Chondrocyte (in vitro differentiated cells): Measurements from ENCODE around the gene PDZD8. TPM values are rescaled to one million over a fixed set of nuclear protein-coding genes. Genes with fewer than 3 reads are reported as not detected.
A peak's percentile ranks its signal among the peaks of the same experiment; 100 is the strongest.

Experiments used
- DNase-seq: peaks from one replicate; pipeline ENCODE4 v3.0.0; 2021; ENCODE audit warnings: mixed read lengths, low spot score
- H3K27ac Mint-ChIP-seq: one replicate; pipeline ENCODE4 v1.8.0; 2021; ENCODE audit warnings: mild to moderate bottlenecking, moderate library complexity, mixed read lengths; ENCODE audit not compliant: unreplicated experiment
- H3K27me3 Mint-ChIP-seq: 2 replicates; pipeline ENCODE4 v1.8.0; 2021; ENCODE audit warnings: low read depth, mixed read lengths
- H3K36me3 Mint-ChIP-seq: 2 replicates; pipeline ENCODE4 v1.8.0; 2021; ENCODE audit warnings: low read depth, mixed read lengths
- H3K4me1 Mint-ChIP-seq: 2 replicates; pipeline ENCODE4 v1.8.0; 2021; ENCODE audit warnings: low read depth, mild to moderate bottlenecking, mixed read lengths
- H3K4me3 Mint-ChIP-seq: one replicate; pipeline ENCODE4 v1.8.0; 2021; ENCODE audit warnings: mild to moderate bottlenecking, moderate library complexity, mixed read lengths; ENCODE audit not compliant: unreplicated experiment
- H3K9me3 Mint-ChIP-seq: 2 replicates; pipeline ENCODE4 v1.8.0; 2021; ENCODE audit warnings: low read depth, mixed read lengths
- CTCF ChIP-seq: fragments of 200-600 bp; sonication (generic); IDR thresholded peaks from 2 replicates; pipeline ENCODE4 v1.5.0; 2021; ENCODE audit warnings: antibody characterized with exemption, mild to moderate bottlenecking, moderate library complexity
- total RNA-seq: library from RNA; stranded (reverse); gene quantifications from 3 replicates; pipeline ENCODE4 v1.2.1, GENCODE V29; 2021

Gene PDZD8
- total RNA-seq, 1 donor from 2014 or later, result 36.3 TPM

GRCh38 chr10:117342641-117343040 is 32.6 kb downstream of the PDZD8 start:
- DNase-seq, result no peak
- TF ChIP-seq CTCF, result no peak
- Mint-ChIP-seq H3K9me3 (no peaks in the 10 kb centered on the region), H3K27ac (peak overlapping the region; percentile 86), H3K27me3 (no peaks in the 10 kb centered on the region), H3K36me3 (no peaks in the 10 kb centered on the region), H3K4me1 (peaks cover 39% of the 10 kb centered on the region), H3K4me3 (peak overlapping the region; percentile 3)

- H3K4me1 Mint-ChIP-seq, result peaks cover 43% of the 10 kb centered on the region
- no peaks in the 10 kb centered on the region for H3K9me3 Mint-ChIP-seq
- H3K4me3 Mint-ChIP-seq, result no peak overlapping the region
- no peak overlapping the region for H3K27ac Mint-ChIP-seq
- H3K27me3 Mint-ChIP-seq, result no peaks in the 10 kb centered on the region
- peaks cover 2% of the 10 kb centered on the region for H3K36me3 Mint-ChIP-seq
- TF ChIP-seq CTCF, result no peak
- no peak for DNase-seq
These were observed 34.2 kb downstream of the PDZD8 start for GRCh38 chr10:117341061-117341460.

GRCh38 chr10:117339979-117340378 is 35.3 kb downstream of the PDZD8 start:
- DNase-seq, result no peak
- Mint-ChIP-seq H3K9me3 (peaks cover 2% of the 10 kb centered on the region), H3K27ac (peak overlapping the region; percentile 3), H3K36me3 (peaks cover 3% of the 10 kb centered on the region), H3K27me3 (no peaks in the 10 kb centered on the region), H3K4me1 (peaks cover 37% of the 10 kb centered on the region), H3K4me3 (no peak overlapping the region)
- no peak for TF ChIP-seq CTCF

GRCh38 chr10:117339578-117339977 is 35.7 kb downstream of the PDZD8 start:
- no peak for TF ChIP-seq CTCF
- no peak for DNase-seq
- Mint-ChIP-seq H3K4me1 (peaks cover 37% of the 10 kb centered on the region), H3K27me3 (no peaks in the 10 kb centered on the region), H3K36me3 (peaks cover 3% of the 10 kb centered on the region), H3K4me3 (no peak overlapping the region), H3K9me3 (peaks cover 6% of the 10 kb centered on the region), H3K27ac (peak overlapping the region; percentile 3)

GRCh38 chr10:117334926-117335325 is 40.3 kb downstream of the PDZD8 start:
- H3K4me3 Mint-ChIP-seq, result no peak overlapping the region
- peaks cover 10% of the 10 kb centered on the region for H3K36me3 Mint-ChIP-seq
- no peaks in the 10 kb centered on the region for H3K27me3 Mint-ChIP-seq
- no peak overlapping the region for H3K27ac Mint-ChIP-seq
- no peak for TF ChIP-seq CTCF
- H3K4me1 Mint-ChIP-seq, result peaks cover 43% of the 10 kb centered on the region
- peaks cover 10% of the 10 kb centered on the region for H3K9me3 Mint-ChIP-seq
- no peak for DNase-seq
